Peyer's patch (tissue), 4 donors: Measurements from ENCODE around the gene PIGL.

Experiments used
- CTCF ChIP-seq, 6 experiments: fragments of 450-650 bp in 4 of 6; fragments of 200-600 bp in 2 of 6; sonication (generic) in 1 of 6; IDR thresholded peaks; one replicate each; pipeline ENCODE4 v1.5.1; 2017 to 2019; ENCODE audit warnings: antibody characterized with exemption in 6 of 6, mild to moderate bottlenecking in 3 of 6, moderate library complexity in 1 of 6
- POLR2A ChIP-seq, 2 donors: fragments of 450-650 bp; IDR thresholded peaks; one replicate each; pipeline ENCODE4 v1.5.1; 2017; ENCODE audit warnings: antibody characterized with exemption in 2 of 2, mild to moderate bottlenecking in 2 of 2, moderate library complexity in 2 of 2

GRCh38 chr17:16352303-16352666 is 135.3 kb downstream of the PIGL start:
- no peak for TF ChIP-seq CTCF (IDR thresholded peaks at IDR 0.05)
- no peak for TF ChIP-seq POLR2A (IDR thresholded peaks at IDR 0.05)
